ENCODE measurements around the gene CTNNAL1. TPM values are rescaled to one million over a fixed set of nuclear protein-coding genes. Genes with fewer than 3 reads are reported as not detected.
A peak's percentile ranks its signal among the peaks of the same experiment; 100 is the strongest.

CTNNAL1 gene
- total and polyA plus RNA-seq, 2 donors (not counting 3 experiments of a cell fraction or from before 2014, with no cell fraction given), result 29.5 to 76.2 TPM

GRCh38 chr9:108933231-108933717 lies 80.0 kb downstream of the CTNNAL1 start:
- peak; percentile 70 for FAIRE-seq
- peak overlapping the region; percentile 86 for H3K4me2 ChIP-seq (ENCODE audit: insufficient read depth, low read length)
- H3K27me3 ChIP-seq (ENCODE audit: control insufficient read depth in 2 of 2, insufficient read depth in 2 of 2, low read length in 2 of 2), result no peaks in the 10 kb centered on the region
- CTCF ChIA-PET, result no interaction called here
- H2AFZ ChIP-seq (ENCODE audit: low read depth, low read length), result peak overlapping the region; percentile 28
- dilution Hi-C loops (cut with MboI; ENCODE audit: extremely low pct_ligation_motif_present, low sequenced_read_pairs) (no loop called here), intact Hi-C loops (cut with micrococcal nuclease) (loop anchor here (5.0 to 10.0 kb wide), 2 partner anchors 179 to 392 kb away; partner anchors contain the start of gene EPB41L4B)
- peak; percentile 39 for DNase-seq (ENCODE audit: low read depth, low spot score)
- H4K20me1 ChIP-seq (replicated peaks; ENCODE audit: control insufficient read depth, extremely low read depth, insufficient read depth, low read length), result no peaks in the 10 kb centered on the region
- peaks cover 13% of the 10 kb centered on the region for H3K79me2 ChIP-seq (ENCODE audit: control insufficient read depth, insufficient read depth, low read length)
- peak overlapping the region; percentile 47 for H3K27ac ChIP-seq (ENCODE audit: insufficient read depth, low read depth, low read length)
- POLR2A ChIA-PET, result no interaction called here
- peak overlapping the region; percentile 44 for H3K9ac ChIP-seq (replicated peaks; ENCODE audit: extremely low read depth, insufficient read depth, low read length)
- no peaks in the 10 kb centered on the region for H3K9me1 ChIP-seq (replicated peaks; ENCODE audit: control insufficient read depth, extremely low read depth, insufficient read depth, low read length)
- H3K36me3 ChIP-seq (ENCODE audit: control insufficient read depth in 2 of 2, extremely low read depth in 1 of 2, insufficient read depth in 2 of 2, low read length in 2 of 2), result no peaks in the 10 kb centered on the region
- TF ChIP-seq MYC (IDR thresholded peaks at IDR 0.05; ENCODE audit: low read depth, low read length), result no peak
- no peak for TF ChIP-seq POLR2AphosphoS5 (IDR thresholded peaks at IDR 0.05; ENCODE audit: insufficient read depth, low read depth, low read length)
- TF ChIP-seq GATA2 (IDR thresholded peaks at IDR 0.05; ENCODE audit: insufficient read depth, insufficient read length, low read depth, low read length), result no peak
- TF ChIP-seq JUN (IDR thresholded peaks at IDR 0.05; ENCODE audit: borderline replicate concordance, insufficient read depth, insufficient read length, low read depth), result no peak
- TF ChIP-seq MAX (IDR thresholded peaks at IDR 0.05; ENCODE audit: insufficient read depth, insufficient read length), result no peak
- peaks cover 10% of the 10 kb centered on the region for H3K4me1 ChIP-seq (ENCODE audit: control insufficient read depth, extremely low read depth, insufficient read depth, low read length)
- peak overlapping the region; percentile 11 to 74 (median 66) for H3K4me3 ChIP-seq (replicated peaks in 1 of 3; ENCODE audit: insufficient read depth in 1 of 3, low read depth in 1 of 3, low read length in 3 of 3)
- H3K9me3 ChIP-seq (replicated peaks; ENCODE audit: control insufficient read depth, insufficient read depth, low read length), result no peaks in the 10 kb centered on the region
- BruUV-seq (replicated peaks), result TSS peak; percentile 34

GRCh38 chr9:108928386-108928785 lies 84.9 kb downstream of the CTNNAL1 start:
- Histone ChIP-seq H3K4me1 (ENCODE audit: control insufficient read depth, extremely low read depth, insufficient read depth, low read length) (peaks cover 7% of the 10 kb centered on the region), H3K9me1 (replicated peaks; ENCODE audit: control insufficient read depth, extremely low read depth, insufficient read depth, low read length) (no peaks in the 10 kb centered on the region), H4K20me1 (replicated peaks; ENCODE audit: control insufficient read depth, extremely low read depth, insufficient read depth, low read length) (no peaks in the 10 kb centered on the region), H3K36me3 (ENCODE audit: control insufficient read depth in 2 of 2, extremely low read depth in 1 of 2, insufficient read depth in 2 of 2, low read length in 2 of 2) (peaks cover 7 to 14% of the 10 kb centered on the region in 2 experiments), H3K9ac (replicated peaks; ENCODE audit: extremely low read depth, insufficient read depth, low read length) (no peak overlapping the region), H2AFZ (ENCODE audit: low read depth, low read length) (no peak overlapping the region), H3K9me3 (replicated peaks; ENCODE audit: control insufficient read depth, insufficient read depth, low read length) (no peaks in the 10 kb centered on the region), H3K27me3 (ENCODE audit: control insufficient read depth in 2 of 2, insufficient read depth in 2 of 2, low read length in 2 of 2) (no peaks in the 10 kb centered on the region), H3K4me3 (replicated peaks in 1 of 3; ENCODE audit: insufficient read depth in 1 of 3, low read depth in 1 of 3, low read length in 3 of 3) (no peak overlapping the region), H3K27ac (ENCODE audit: insufficient read depth, low read depth, low read length) (no peak overlapping the region), H3K4me2 (ENCODE audit: insufficient read depth, low read length) (no peak overlapping the region), H3K79me2 (ENCODE audit: control insufficient read depth, insufficient read depth, low read length) (peaks cover 13% of the 10 kb centered on the region)
- no peak for TF ChIP-seq POLR2A (IDR thresholded peaks at IDR 0.05; ENCODE audit: low read depth, low read length)
- TF ChIP-seq GATA2 (IDR thresholded peaks at IDR 0.05; ENCODE audit: insufficient read depth, insufficient read length, low read depth, low read length), result no peak
- TF ChIP-seq MAX (IDR thresholded peaks at IDR 0.05; ENCODE audit: insufficient read depth, insufficient read length), result no peak
- TF ChIP-seq FOS (IDR thresholded peaks at IDR 0.05; ENCODE audit: borderline replicate concordance, insufficient read depth, low read length), result no peak
- no peak for TF ChIP-seq MYC (IDR thresholded peaks at IDR 0.05; ENCODE audit: low read depth, low read length)
- TF ChIP-seq POLR2AphosphoS5 (IDR thresholded peaks at IDR 0.05; ENCODE audit: insufficient read depth, low read depth, low read length), result no peak
- TF ChIP-seq EZH2 (IDR thresholded peaks at IDR 0.05; ENCODE audit: borderline replicate concordance, low read depth, low read length, severe bottlenecking), result no peak
- TF ChIP-seq CTCF (IDR thresholded peaks at IDR 0.05; ENCODE audit: extremely low read depth in 1 of 2, insufficient read depth in 1 of 2, low read depth in 1 of 2, low read length in 2 of 2), result no peak
- TF ChIP-seq JUN (IDR thresholded peaks at IDR 0.05; ENCODE audit: borderline replicate concordance, insufficient read depth, insufficient read length, low read depth), result no peak
- no TSS peak for BruUV-seq (replicated peaks)
- POLR2A ChIA-PET, result no interaction called here
- DNase-seq (ENCODE audit: low read depth, low spot score) (no peak), FAIRE-seq (no peak)
- CTCF ChIA-PET, result interaction anchor here (1.3 kb wide), 1 partner anchor 26 kb away, joined by 4 read pairs; no protein-coding TSS in a partner anchor
- dilution Hi-C loops (cut with MboI; ENCODE audit: extremely low pct_ligation_motif_present, low sequenced_read_pairs) (no loop called here), intact Hi-C loops (cut with micrococcal nuclease) (no loop called here)
